Left ventricle myocardium inferior (tissue), 1 donor: ENCODE data around the gene STXBP6. TPM values are rescaled to one million over a fixed set of nuclear protein-coding genes. Genes with fewer than 3 reads are reported as not detected.

Experiments used
- DNase-seq: peaks from one replicate; pipeline ENCODE4 v3.0.0-alpha.2; 2020
- H3K27ac ChIP-seq: fragments of 200-600 bp; replicated peaks from 2 replicates; pipeline ENCODE4 v1.8.0; 2021
- H3K27me3 ChIP-seq: fragments of 200-600 bp; 2 replicates; pipeline ENCODE4 v1.8.0; 2021; ENCODE audit warnings: low read depth
- H3K36me3 ChIP-seq: fragments of 200-600 bp; 2 replicates; pipeline ENCODE4 v1.8.0; 2021
- H3K4me1 ChIP-seq: fragments of 200-600 bp; 2 replicates; pipeline ENCODE4 v1.8.0; 2021
- H3K4me3 ChIP-seq: fragments of 200-600 bp; 2 replicates; pipeline ENCODE4 v1.8.0; 2021; ENCODE audit warnings: mild to moderate bottlenecking, moderate library complexity
- H3K9me3 ChIP-seq: fragments of 200-600 bp; replicated peaks from 2 replicates; pipeline ENCODE4 v1.8.0; 2021
- intact Hi-C: fragments of 100-400 bp; cut with micrococcal nuclease; formaldehyde crosslinking; loops from one replicate; pipeline ENCODE4 v1.11.0; 2022
- total RNA-seq: library from RNA; stranded (reverse); fragmentation: NEBNext Ultra II Directional; extraction: Animal tissue kit (Norgen Biotek cat#: 25700); gene quantifications from one replicate; pipeline ENCODE4 v1.2.1, GENCODE V29; 2021
- TF ChIP-seq, protein P1 (sequence below): fragments of 200-600 bp; IDR thresholded peaks from 2 replicates; pipeline ENCODE4 v1.8.0; 2021; ENCODE audit warnings: antibody characterized with exemption, mild to moderate bottlenecking, borderline replicate concordance
- donor health status: DM: no; HTN: yes; CAD: no; lungs with severe emphysema.

STXBP6 gene
- total RNA-seq, 1 donor from 2014 or later = 21.7 TPM

- H3K27me3 ChIP-seq = no peaks in the 10 kb centered on the region
- no peaks in the 10 kb centered on the region for H3K9me3 ChIP-seq
- intact Hi-C loops = no loop called here
- DNase-seq = no peak
- TF ChIP-seq, protein P1, sequence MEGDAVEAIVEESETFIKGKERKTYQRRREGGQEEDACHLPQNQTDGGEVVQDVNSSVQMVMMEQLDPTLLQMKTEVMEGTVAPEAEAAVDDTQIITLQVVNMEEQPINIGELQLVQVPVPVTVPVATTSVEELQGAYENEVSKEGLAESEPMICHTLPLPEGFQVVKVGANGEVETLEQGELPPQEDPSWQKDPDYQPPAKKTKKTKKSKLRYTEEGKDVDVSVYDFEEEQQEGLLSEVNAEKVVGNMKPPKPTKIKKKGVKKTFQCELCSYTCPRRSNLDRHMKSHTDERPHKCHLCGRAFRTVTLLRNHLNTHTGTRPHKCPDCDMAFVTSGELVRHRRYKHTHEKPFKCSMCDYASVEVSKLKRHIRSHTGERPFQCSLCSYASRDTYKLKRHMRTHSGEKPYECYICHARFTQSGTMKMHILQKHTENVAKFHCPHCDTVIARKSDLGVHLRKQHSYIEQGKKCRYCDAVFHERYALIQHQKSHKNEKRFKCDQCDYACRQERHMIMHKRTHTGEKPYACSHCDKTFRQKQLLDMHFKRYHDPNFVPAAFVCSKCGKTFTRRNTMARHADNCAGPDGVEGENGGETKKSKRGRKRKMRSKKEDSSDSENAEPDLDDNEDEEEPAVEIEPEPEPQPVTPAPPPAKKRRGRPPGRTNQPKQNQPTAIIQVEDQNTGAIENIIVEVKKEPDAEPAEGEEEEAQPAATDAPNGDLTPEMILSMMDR = no peak
- no peaks in the 10 kb centered on the region for H3K36me3 ChIP-seq
- H3K27ac ChIP-seq = no peak overlapping the region
- no peak overlapping the region for H3K4me3 ChIP-seq
- H3K4me1 ChIP-seq = peaks cover 62% of the 10 kb centered on the region
Observed at GRCh38 chr14:24996930-24997725, 52.8 kb downstream of the STXBP6 start.

GRCh38 chr14:24995016-24995415 lies 54.9 kb downstream of the STXBP6 start:
- TF ChIP-seq, protein P1 = no peak
- intact Hi-C loops = no loop called here
- no peaks in the 10 kb centered on the region for H3K9me3 ChIP-seq
- H3K27me3 ChIP-seq = no peaks in the 10 kb centered on the region
- no peak for DNase-seq
- no peak overlapping the region for H3K27ac ChIP-seq
- H3K4me3 ChIP-seq = no peak overlapping the region
- peaks cover 2% of the 10 kb centered on the region for H3K36me3 ChIP-seq
- peaks cover 59% of the 10 kb centered on the region for H3K4me1 ChIP-seq

DNA sequence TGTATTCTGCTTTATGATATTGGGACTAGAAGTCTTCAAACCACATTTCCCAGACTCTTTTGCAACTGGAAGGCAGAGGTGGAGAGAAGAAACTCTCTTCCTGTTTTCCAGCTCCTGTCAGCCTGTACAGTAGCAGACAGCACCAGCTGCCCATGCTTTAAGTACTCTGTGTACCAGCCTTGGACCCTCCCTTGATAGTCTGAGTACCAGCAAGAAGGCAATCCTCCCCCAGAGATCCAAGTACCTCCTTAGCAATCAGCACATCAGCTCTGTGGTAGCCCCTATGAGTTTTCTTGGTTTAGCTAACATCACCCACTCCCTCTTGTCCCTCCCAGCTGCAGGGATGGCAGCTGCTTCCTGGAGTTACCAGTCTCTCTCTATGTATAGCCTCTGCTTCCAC lies 56.3 kb downstream of the STXBP6 start:
- no peaks in the 10 kb centered on the region for H3K9me3 ChIP-seq
- H3K4me3 ChIP-seq = no peak overlapping the region
- DNase-seq = no peak
- intact Hi-C loops = no loop called here
- no peak overlapping the region for H3K27ac ChIP-seq
- H3K4me1 ChIP-seq = peaks cover 63% of the 10 kb centered on the region
- no peaks in the 10 kb centered on the region for H3K27me3 ChIP-seq
- TF ChIP-seq, protein P1 = no peak
- H3K36me3 ChIP-seq = peaks cover 8% of the 10 kb centered on the region

DNA sequence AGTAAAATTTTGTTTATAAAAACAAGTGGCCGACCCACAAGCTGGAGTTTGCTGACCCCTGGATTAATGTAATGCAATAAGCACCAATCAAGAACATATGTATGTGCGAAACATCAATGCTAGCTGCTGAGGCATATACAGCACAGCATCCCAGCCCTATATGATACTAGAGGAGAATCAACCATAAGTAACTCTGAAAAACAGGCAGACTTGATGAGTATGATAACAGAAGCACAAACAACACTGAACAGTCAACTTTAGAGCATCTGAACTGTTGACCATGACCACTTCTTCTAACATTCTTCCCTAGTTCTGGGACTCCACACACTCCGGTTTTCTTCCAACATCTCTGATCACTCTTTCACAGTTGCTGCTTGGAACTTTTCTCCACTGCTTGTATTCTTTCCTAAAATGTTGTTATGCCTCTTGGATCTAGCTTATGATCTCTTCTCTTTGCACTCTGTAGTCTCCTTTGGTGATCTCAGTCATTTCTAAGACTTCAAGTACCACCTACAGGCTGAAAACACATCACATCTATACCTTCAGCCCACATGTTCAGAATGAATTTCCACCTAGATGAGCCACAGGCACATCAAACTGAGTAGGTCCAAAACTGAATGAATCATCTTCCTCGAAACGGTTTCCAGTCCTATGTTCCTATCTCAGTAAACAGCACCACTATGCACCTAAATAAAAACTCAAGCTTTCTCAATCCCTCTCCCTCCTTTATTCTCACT lies 57.2 kb downstream of the STXBP6 start:
- no peak overlapping the region for H3K27ac ChIP-seq
- DNase-seq = no peak
- H3K27me3 ChIP-seq = no peaks in the 10 kb centered on the region
- H3K4me1 ChIP-seq = peaks cover 59% of the 10 kb centered on the region
- peaks cover 11% of the 10 kb centered on the region for H3K36me3 ChIP-seq
- H3K4me3 ChIP-seq = no peak overlapping the region
- intact Hi-C loops = no loop called here
- H3K9me3 ChIP-seq = no peaks in the 10 kb centered on the region
- TF ChIP-seq, protein P1 = no peak

DNA sequence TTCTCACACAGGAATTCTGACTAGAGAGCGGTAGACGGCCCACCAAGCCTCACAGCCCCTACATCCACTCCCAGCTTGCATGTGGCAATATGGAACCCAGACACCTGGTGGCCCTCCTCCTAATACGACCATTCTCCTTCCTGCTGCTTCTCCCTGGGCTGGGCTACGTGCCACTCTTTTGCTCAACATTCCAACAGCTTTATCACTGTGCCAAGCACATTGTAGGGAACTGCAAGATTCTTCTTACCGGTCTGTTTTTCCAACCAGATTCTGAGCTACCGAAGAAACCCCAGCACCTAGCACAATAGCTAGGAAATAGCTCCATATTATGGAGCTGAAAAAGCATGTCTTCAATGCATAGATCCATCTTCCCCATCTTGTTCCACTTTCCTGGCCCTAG lies 58.1 kb downstream of the STXBP6 start:
- Histone ChIP-seq H3K4me3 (no peak overlapping the region), H3K9me3 (no peaks in the 10 kb centered on the region), H3K27ac (no peak overlapping the region), H3K4me1 (peaks cover 61% of the 10 kb centered on the region), H3K36me3 (peaks cover 16% of the 10 kb centered on the region), H3K27me3 (no peaks in the 10 kb centered on the region)
- intact Hi-C loops = no loop called here
- TF ChIP-seq, protein P1 = no peak
- DNase-seq = no peak
